CD14-positive monocyte (primary cell): ENCODE results near the gene PRKCA. TPM values are rescaled to one million over a fixed set of nuclear protein-coding genes. Genes with fewer than 3 reads are reported as not detected.

Source experiments
- DNase-seq, 3 donors: peaks; one replicate each; pipeline ENCODE4 v3.0.0-alpha.2; 2011 to 2022
- H2AFZ ChIP-seq: 2 replicates; pipeline ENCODE4 v1.6.0; 2012; ENCODE audit warnings: mild to moderate bottlenecking, low read depth, low read length, inconsistent platforms; ENCODE audit not compliant: insufficient read depth, poor library complexity, severe bottlenecking
- H3K27ac ChIP-seq, 2 donors: 1 replicate in 1 of 2; 2 replicates in 1 of 2; pipeline ENCODE4 v1.5.1; 2012 to 2013; ENCODE audit warnings: low read length in 2 of 2, control low read depth in 1 of 2, inconsistent platforms in 1 of 2, low read depth in 1 of 2, mild to moderate bottlenecking in 1 of 2
- H3K27me3 ChIP-seq, 2 donors: one replicate each; pipeline versions ENCODE4 v1.6.0 to v1.6.1; 2011 to 2013; ENCODE audit warnings: low read length in 2 of 2; ENCODE audit not compliant: control insufficient read depth in 2 of 2, insufficient read depth in 2 of 2
- H3K36me3 ChIP-seq, 2 donors: replicated peaks in 1 of 2; 1 replicate in 1 of 2; 2 replicates in 1 of 2; pipeline versions ENCODE4 v1.5.1 to v1.6.1; 2012 to 2013; ENCODE audit warnings: low read length in 2 of 2, control low read depth in 1 of 2, inconsistent platforms in 1 of 2, mild to moderate bottlenecking in 1 of 2; ENCODE audit not compliant: insufficient read depth in 2 of 2, control insufficient read depth in 1 of 2
- H3K4me1 ChIP-seq, 2 donors: 1 replicate in 1 of 2; 2 replicates in 1 of 2; pipeline versions ENCODE4 v1.5.1 to v1.6.1; 2012 to 2013; ENCODE audit warnings: low read length in 2 of 2, control low read depth in 1 of 2, inconsistent platforms in 1 of 2, mild to moderate bottlenecking in 1 of 2, moderate library complexity in 1 of 2; ENCODE audit not compliant: insufficient read depth in 2 of 2, control insufficient read depth in 1 of 2
- H3K4me2 ChIP-seq: replicated peaks from 2 replicates; pipeline ENCODE3; 2012; ENCODE audit warnings: low read length, moderate library complexity, mild to moderate bottlenecking; ENCODE audit not compliant: poor library complexity, severe bottlenecking; ENCODE audit errors: extremely low read depth
- H3K4me3 ChIP-seq, 3 experiments: fragments of 200-600 bp in 1 of 3; sonication (generic) in 1 of 3; replicated peaks in 1 of 3; 1 replicate in 2 of 3; 2 replicates in 1 of 3; pipeline ENCODE4 v1.5.1; 2011 to 2013; ENCODE audit warnings: low read length in 3 of 3, mild to moderate bottlenecking in 3 of 3, control low read depth in 2 of 3, low read depth in 2 of 3, inconsistent platforms in 1 of 3, moderate library complexity in 1 of 3
- H3K79me2 ChIP-seq: 2 replicates; pipeline ENCODE4 v1.6.0; 2012; ENCODE audit warnings: mild to moderate bottlenecking, control low read depth, inconsistent platforms, low read length, moderate library complexity; ENCODE audit not compliant: insufficient read depth
- H3K9ac ChIP-seq: 2 replicates; pipeline ENCODE4 v1.6.0; 2017; ENCODE audit warnings: low read length, mild to moderate bottlenecking; ENCODE audit not compliant: insufficient read depth, poor library complexity, severe bottlenecking
- H3K9me3 ChIP-seq, 2 donors: replicated peaks in 1 of 2; 1 replicate in 1 of 2; 2 replicates in 1 of 2; pipeline versions ENCODE4 v1.5.1 to v1.6.1; 2012 to 2013; ENCODE audit warnings: low read length in 2 of 2, control low read depth in 1 of 2; ENCODE audit not compliant: control insufficient read depth in 1 of 2, insufficient read depth in 1 of 2
- H4K20me1 ChIP-seq: 2 replicates; pipeline ENCODE4 v1.6.0; 2012; ENCODE audit warnings: mild to moderate bottlenecking, low read length, control low read depth, moderate library complexity; ENCODE audit not compliant: insufficient read depth
- H3K27ac Mint-ChIP-seq, 7 donors: one replicate each; pipeline ENCODE4 v1.8.0; 2020; ENCODE audit warnings: mild to moderate bottlenecking in 7 of 7, mixed read lengths in 7 of 7, moderate library complexity in 6 of 7, inconsistent platforms in 2 of 7
- H3K27me3 Mint-ChIP-seq, 3 donors: one replicate each; pipeline ENCODE4 v1.8.0; 2021 to 2022; ENCODE audit warnings: low read depth in 3 of 3, mild to moderate bottlenecking in 3 of 3, mixed read lengths in 3 of 3, moderate library complexity in 3 of 3, inconsistent platforms in 1 of 3
- H3K36me3 Mint-ChIP-seq, 2 donors: one replicate each; pipeline ENCODE4 v1.8.0; 2020; ENCODE audit warnings: mixed read lengths in 2 of 2, inconsistent platforms in 1 of 2, mild to moderate bottlenecking in 1 of 2
- H3K4me1 Mint-ChIP-seq: one replicate; pipeline ENCODE4 v1.8.0; 2020; ENCODE audit warnings: mild to moderate bottlenecking, mixed read lengths
- H3K4me3 Mint-ChIP-seq, 2 donors: one replicate each; pipeline ENCODE4 v1.8.0; 2020; ENCODE audit warnings: mild to moderate bottlenecking in 2 of 2, mixed read lengths in 2 of 2, moderate library complexity in 1 of 2
- H3K9me3 Mint-ChIP-seq, 7 donors: one replicate each; pipeline ENCODE4 v1.8.0; 2020 to 2022; ENCODE audit warnings: mixed read lengths in 7 of 7, mild to moderate bottlenecking in 6 of 7, moderate library complexity in 6 of 7, inconsistent platforms in 2 of 7
- CTCF ChIP-seq: fragments of 200-600 bp; IDR thresholded peaks from one replicate; pipeline ENCODE4 v1.8.0; 2022; ENCODE audit warnings: antibody characterized with exemption, mild to moderate bottlenecking
- WGBS: methylation state at CpG from one replicate; pipeline ENCODE4 v1.1.5; 2013; ENCODE audit warnings: missing lambda C conversion rate; ENCODE audit not compliant: insufficient coverage; 5-methylcytosine and 5-hydroxymethylcytosine counted together
- intact Hi-C, 2 donors: fragments of 100-400 bp; cut with micrococcal nuclease; formaldehyde crosslinking; loops; one replicate each; pipeline versions ENCODE4 v1.15.0 to v1.15.1; 2023
- polyA plus RNA-seq, 3 donors: library from polyadenylated mRNA; depleted of rRNA in 1 of 3; unstranded in 2 of 3; stranded (reverse) in 1 of 3; fragments of 300-500 nt in 2 of 3; fragments of >200 nt in 1 of 3; fragmentation: Illumina TruSeq in 2 of 3; gene quantifications; 1 replicate in 2 of 3; 2 replicates in 1 of 3; pipeline ENCODE4 v1.2.3, GENCODE V29; 2012 to 2021

PRKCA gene
- polyA plus RNA-seq, 3 donors = 0.22 to 7.1 (median 0.30) TPM

- intact Hi-C loops = loop anchor here in 1 of 2 donors (5.0 kb wide), 1 partner anchor 48 kb away; no protein-coding TSS in a partner anchor
- no peak for DNase-seq
- no peak overlapping the region for H3K9ac ChIP-seq
- Mint-ChIP-seq H3K27ac (peak overlapping the region in 1 of 7 donors; percentile 58), H3K4me3 (no peak overlapping the region), H3K9me3 (peaks cover 0 to 8% (median 2%) of the 10 kb centered on the region in 7 donors), H3K36me3 (no peaks in the 10 kb centered on the region), H3K4me1 (peaks cover 2% of the 10 kb centered on the region), H3K27me3 (peaks cover 46 to 53% (median 53%) of the 10 kb centered on the region in 3 donors)
- H4K20me1 ChIP-seq = no peaks in the 10 kb centered on the region
- H3K9me3 ChIP-seq = peaks cover 0 to 3% of the 10 kb centered on the region in 2 donors
- no peak overlapping the region for H3K4me3 ChIP-seq
- TF ChIP-seq CTCF = no peak
- no peak overlapping the region for H2AFZ ChIP-seq
- no peaks in the 10 kb centered on the region for H3K36me3 ChIP-seq
- peaks cover 9 to 42% of the 10 kb centered on the region in 2 donors for H3K27me3 ChIP-seq
- H3K4me1 ChIP-seq = no peaks in the 10 kb centered on the region
- H3K79me2 ChIP-seq = no peaks in the 10 kb centered on the region
- no peak overlapping the region for H3K4me2 ChIP-seq
- 5% methylated on average over 9 of the region's 10 CpGs for WGBS
- H3K27ac ChIP-seq = no peak overlapping the region
Observed at GRCh38 chr17:66829883-66830282, 527.5 kb downstream of the PRKCA start.

- no peaks in the 10 kb centered on the region for H4K20me1 ChIP-seq
- intact Hi-C loops = loop anchor here in 1 of 2 donors (5.0 kb wide), 1 partner anchor 48 kb away; no protein-coding TSS in a partner anchor
- H3K4me3 ChIP-seq = no peak overlapping the region
- H3K79me2 ChIP-seq = no peaks in the 10 kb centered on the region
- no peak overlapping the region for H2AFZ ChIP-seq
- Mint-ChIP-seq H3K27ac (no peak overlapping the region), H3K9me3 (peaks cover 0 to 8% (median 2%) of the 10 kb centered on the region in 7 donors), H3K27me3 (peaks cover 49 to 56% (median 56%) of the 10 kb centered on the region in 3 donors), H3K4me1 (peaks cover 2% of the 10 kb centered on the region), H3K4me3 (no peak overlapping the region), H3K36me3 (no peaks in the 10 kb centered on the region)
- H3K27me3 ChIP-seq = peaks cover 12 to 46% of the 10 kb centered on the region in 2 donors
- H3K4me1 ChIP-seq = no peaks in the 10 kb centered on the region
- no peak overlapping the region for H3K27ac ChIP-seq
- H3K9ac ChIP-seq = no peak overlapping the region
- peaks cover 0 to 3% of the 10 kb centered on the region in 2 donors for H3K9me3 ChIP-seq
- no peak overlapping the region for H3K4me2 ChIP-seq
- no peak for TF ChIP-seq CTCF
- H3K36me3 ChIP-seq = no peaks in the 10 kb centered on the region
- DNase-seq = no peak
- WGBS = 32% methylated on average over 4 of the region's 4 CpGs
Observed at GRCh38 chr17:66830451-66830850, 528.0 kb downstream of the PRKCA start.
